A549 (cell line): Measurements from ENCODE around the gene FMO2. TPM values are rescaled to one million over a fixed set of nuclear protein-coding genes. Genes with fewer than 3 reads are reported as not detected.

Experiments
- ATAC-seq, 2 experiments: fragments of 200-7000 bp in 1 of 2; fragments of >200 bp in 1 of 2; cut with Nextera tagmentation in 1 of 2; cut with Tn5 transposase in 1 of 2; 3 replicates each; pipeline versions ENCODE4 v1.8.0 to v1.9.1; 2018 to 2020; ENCODE audit warnings: mild to moderate bottlenecking in 1 of 2, moderate library complexity in 1 of 2
- CTCF ChIA-PET: fragments of 300-600 bp; sonication (Branson Sonifier 250); formaldehyde crosslinking; extraction: SDS; loops from one replicate; lab custom pipeline; 2021; ENCODE audit warnings: antibody characterized with exemption, inconsistent platforms; lab: Yijun Ruan, JAX
- POLR2A ChIA-PET: fragments of 350-600 bp; formaldehyde crosslinking; extraction: SDS; loops from one replicate; lab custom pipeline; 2021; ENCODE audit warnings: antibody characterized with exemption, inconsistent platforms; lab: Yijun Ruan, JAX
- DNase-seq, 2 experiments: peaks; one replicate each; pipeline versions ENCODE4 v3.0.0 to v3.0.0-alpha.2; 2011 to 2016; ENCODE audit warnings: low read depth in 1 of 2, low spot score in 1 of 2
- FAIRE-seq: peaks from 2 replicates; lab custom pipeline; 2011; peaks lifted over from hg19 to GRCh38; lab: Jason Lieb, UNC
- H3K27ac ChIP-seq, 2 experiments: fragments of >200 bp; sonication (Bioruptor Twin); formaldehyde crosslinking; 3 replicates each; pipeline ENCODE4 v1.5.1; 2016 to 2017
- H3K4me1 ChIP-seq: fragments of >200 bp; sonication (Bioruptor Twin); formaldehyde crosslinking; 3 replicates; pipeline ENCODE4 v1.6.1; 2016
- H3K4me2 ChIP-seq: fragments of >200 bp; sonication (Bioruptor Twin); formaldehyde crosslinking; 3 replicates; pipeline ENCODE4 v1.6.1; 2016
- H3K4me3 ChIP-seq: fragments of >200 bp; sonication (Bioruptor Twin); formaldehyde crosslinking; 3 replicates; pipeline ENCODE4 v1.5.1; 2016
- H3K9me3 ChIP-seq: fragments of >200 bp; sonication (Bioruptor Twin); formaldehyde crosslinking; 3 replicates; pipeline ENCODE4 v1.6.1; 2016
- BHLHE40 ChIP-seq: IDR thresholded peaks from 2 replicates; pipeline ENCODE4 v1.6.1; 2012; ENCODE audit warnings: low read depth, low read length, inconsistent platforms
- CBX8 ChIP-seq: fragments of 200-600 bp; sonication (generic); IDR thresholded peaks from 2 replicates; pipeline ENCODE4 v1.6.1; 2016
- EHMT2 ChIP-seq: fragments of 200-600 bp; sonication (generic); IDR thresholded peaks from 2 replicates; pipeline ENCODE4 v1.6.1; 2016; ENCODE audit warnings: antibody characterized with exemption, low read depth, mild to moderate bottlenecking, moderate library complexity
- EP300 ChIP-seq, 2 experiments: fragments of >200 bp; sonication (Bioruptor Twin); formaldehyde crosslinking; IDR thresholded peaks; 2 replicates in 1 of 2; 3 replicates in 1 of 2; pipeline ENCODE4 v1.6.1; 2016 to 2017
- ESRRA ChIP-seq: fragments of 150-350 bp; IDR thresholded peaks from 2 replicates; pipeline ENCODE4 v1.6.1; 2014; ENCODE audit warnings: mild to moderate bottlenecking, low read length, borderline replicate concordance
- FOSB ChIP-seq: fragments of 250-450 bp; sonication (Bioruptor Pico); IDR thresholded peaks from 2 replicates; pipeline ENCODE4 v1.5.0; 2020; ENCODE audit warnings: mild to moderate bottlenecking, moderate library complexity
- FOSL2 ChIP-seq, 2 experiments: fragments of 450-650 bp in 1 of 2; fragments of >200 bp in 1 of 2; sonication (Bioruptor Twin) in 1 of 2; formaldehyde crosslinking; IDR thresholded peaks; 2 replicates each; pipeline versions ENCODE4 v1.5.0 to v1.6.1; 2016 to 2020; ENCODE audit warnings: mild to moderate bottlenecking in 1 of 2, moderate library complexity in 1 of 2
- HDAC2 ChIP-seq: fragments of 200-600 bp; sonication (generic); IDR thresholded peaks from 2 replicates; pipeline ENCODE4 v1.6.1; 2016
- HOXB13 ChIP-seq: fragments of 250-450 bp; sonication (Bioruptor Pico); IDR thresholded peaks from 2 replicates; pipeline ENCODE4 v1.5.0; 2020; ENCODE audit warnings: low read depth, mild to moderate bottlenecking, moderate library complexity
- HOXB5 ChIP-seq: fragments of 250-450 bp; sonication (Bioruptor Pico); IDR thresholded peaks from 2 replicates; pipeline ENCODE4 v1.5.0; 2020; ENCODE audit warnings: mild to moderate bottlenecking, moderate library complexity
- JUNB ChIP-seq: fragments of >200 bp; sonication (Bioruptor Twin); formaldehyde crosslinking; IDR thresholded peaks from 2 replicates; pipeline ENCODE4 v1.6.1; 2016
- KDM5A ChIP-seq: fragments of 200-600 bp; sonication (generic); IDR thresholded peaks from 2 replicates; pipeline ENCODE4 v1.6.1; 2016; ENCODE audit warnings: antibody characterized with exemption, mild to moderate bottlenecking
- MAFK ChIP-seq: fragments of 450-650 bp; IDR thresholded peaks from 2 replicates; pipeline ENCODE4 v1.6.1; 2014; ENCODE audit not compliant: partially characterized antibody
- MAZ ChIP-seq: fragments of 150-350 bp; IDR thresholded peaks from 2 replicates; pipeline ENCODE4 v1.6.1; 2014; ENCODE audit warnings: antibody characterized with exemption, low read depth, low read length, borderline replicate concordance
- MYC ChIP-seq: IDR thresholded peaks from 2 replicates; pipeline ENCODE4 v1.6.1; 2012; ENCODE audit warnings: mild to moderate bottlenecking, inconsistent platforms, low read length, improper control_type of control experiment, borderline replicate concordance
- NFE2L2 ChIP-seq: fragments of 150-350 bp; conservative IDR thresholded peaks from 2 replicates; pipeline ENCODE4 v1.6.1; 2014; ENCODE audit warnings: low read length
- NR3C1 ChIP-seq: fragments of >200 bp; sonication (Bioruptor Twin); formaldehyde crosslinking; IDR thresholded peaks from 3 replicates; pipeline ENCODE4 v1.6.1; 2017
- POLR2AphosphoS2 ChIP-seq: conservative IDR thresholded peaks from 2 replicates; pipeline ENCODE4 v1.6.1; 2012; ENCODE audit warnings: low read length, improper control_type of control experiment, inconsistent platforms
- RAD21 ChIP-seq, 2 experiments: fragments of >200 bp in 1 of 2; sonication (Bioruptor Twin) in 1 of 2; formaldehyde crosslinking in 1 of 2; IDR thresholded peaks in 1 of 2; conservative IDR thresholded peaks in 1 of 2; 2 replicates in 1 of 2; 3 replicates in 1 of 2; pipeline ENCODE4 v1.6.1; 2012 to 2018; ENCODE audit warnings: inconsistent platforms in 1 of 2
- SMC3 ChIP-seq: fragments of >200 bp; sonication (Bioruptor Twin); formaldehyde crosslinking; IDR thresholded peaks from 3 replicates; pipeline ENCODE4 v1.6.1; 2018; ENCODE audit warnings: inconsistent platforms
- ZNF302 ChIP-seq: fragments of 250-450 bp; sonication (Bioruptor Pico); IDR thresholded peaks from 2 replicates; pipeline ENCODE4 v1.9.0; 2021; ENCODE audit warnings: inconsistent platforms, mild to moderate bottlenecking, moderate library complexity
- ZSCAN20 ChIP-seq: fragments of 250-450 bp; sonication (Bioruptor Pico); IDR thresholded peaks from 2 replicates; pipeline ENCODE4 v1.8.0; 2022; ENCODE audit warnings: mild to moderate bottlenecking, moderate library complexity
- WGBS: methylation state at CpG from one replicate; pipeline ENCODE4 v1.1.6; 2017; ENCODE audit errors: missing lambda C conversion rate; 5-methylcytosine and 5-hydroxymethylcytosine counted together
- polyA plus RNA-seq, 4 experiments: library from polyadenylated mRNA; depleted of rRNA in 3 of 4; stranded (reverse); fragments of >200 nt; fragmentation: RNase III in 1 of 4; extraction: RNeasy Plus Mini Kit Qiagen cat#74134 plus additional on column Dnase treatment in 1 of 4; gene quantifications; 2 replicates in 3 of 4; 3 replicates in 1 of 4; pipeline ENCODE4 v1.2.3, GENCODE V29; 2011 to 2017
- TF ChIP-seq, protein P1 (sequence below): fragments of >200 bp; sonication (Bioruptor Twin); formaldehyde crosslinking; IDR thresholded peaks from 2 replicates; pipeline ENCODE4 v1.6.1; 2016
- TF ChIP-seq, protein P2 (sequence below): IDR thresholded peaks from 2 replicates; pipeline ENCODE4 v1.6.1; 2012
- TF ChIP-seq, protein P3 (sequence below): fragments of 150-350 bp; IDR thresholded peaks from 2 replicates; pipeline ENCODE4 v1.6.1; 2014; ENCODE audit warnings: low read depth, mild to moderate bottlenecking, low read length
- TF ChIP-seq, protein P4 (sequence below): fragments of >200 bp; sonication (Bioruptor Twin); formaldehyde crosslinking; IDR thresholded peaks from 3 replicates; pipeline ENCODE4 v1.5.1; 2016
- TF ChIP-seq, protein P5 (sequence below): fragments of 200-600 bp; sonication (generic); IDR thresholded peaks from 2 replicates; pipeline ENCODE4 v1.6.1; 2016; ENCODE audit warnings: antibody characterized with exemption, mild to moderate bottlenecking, moderate library complexity
- TF ChIP-seq, protein P6 (sequence below): IDR thresholded peaks from 2 replicates; pipeline ENCODE4 v1.6.1; 2012; ENCODE audit warnings: low read depth, borderline replicate concordance

The FMO2 gene
- polyA plus RNA-seq, 2 of the 4 experiments (the other 2 are of a cell fraction), result not detected

DNA sequence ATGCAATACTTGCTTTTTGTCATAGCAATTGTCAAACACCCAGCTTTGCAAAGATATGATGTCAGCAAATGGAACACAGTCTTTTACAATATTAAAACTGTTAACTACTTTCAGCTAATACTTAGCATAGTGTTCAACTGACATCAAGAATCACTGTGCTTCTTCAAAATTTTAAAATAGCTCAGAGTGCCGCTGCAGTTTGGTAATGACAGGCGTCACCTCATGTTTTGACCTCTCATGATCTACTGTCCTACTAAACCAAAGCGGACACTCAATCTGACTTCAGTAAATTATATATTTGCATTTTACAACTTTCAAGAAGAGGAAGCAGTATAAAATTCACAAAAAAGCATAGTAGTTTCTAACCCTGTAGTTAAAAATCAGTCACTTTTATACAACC is 65.2 kb downstream of the FMO2 start:
- TF ChIP-seq FOSB, result no peak
- TF ChIP-seq POLR2AphosphoS2, result no peak
- TF ChIP-seq MAFK, result no peak
- no peak for TF ChIP-seq ZNF302 (CRISPR knock-in tag)
- TF ChIP-seq MYC, result no peak
- TF ChIP-seq, protein P1, sequence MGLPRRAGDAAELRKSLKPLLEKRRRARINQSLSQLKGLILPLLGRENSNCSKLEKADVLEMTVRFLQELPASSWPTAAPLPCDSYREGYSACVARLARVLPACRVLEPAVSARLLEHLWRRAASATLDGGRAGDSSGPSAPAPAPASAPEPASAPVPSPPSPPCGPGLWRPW, result no peak
- no peak for TF ChIP-seq ZSCAN20 (CRISPR knock-in tag)
- TF ChIP-seq EHMT2, result no peak
- TF ChIP-seq MAZ, result no peak
- no peak for TF ChIP-seq HOXB5
- TF ChIP-seq, protein P2, sequence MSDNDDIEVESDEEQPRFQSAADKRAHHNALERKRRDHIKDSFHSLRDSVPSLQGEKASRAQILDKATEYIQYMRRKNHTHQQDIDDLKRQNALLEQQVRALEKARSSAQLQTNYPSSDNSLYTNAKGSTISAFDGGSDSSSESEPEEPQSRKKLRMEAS, result no peak
- TF ChIP-seq, protein P3, sequence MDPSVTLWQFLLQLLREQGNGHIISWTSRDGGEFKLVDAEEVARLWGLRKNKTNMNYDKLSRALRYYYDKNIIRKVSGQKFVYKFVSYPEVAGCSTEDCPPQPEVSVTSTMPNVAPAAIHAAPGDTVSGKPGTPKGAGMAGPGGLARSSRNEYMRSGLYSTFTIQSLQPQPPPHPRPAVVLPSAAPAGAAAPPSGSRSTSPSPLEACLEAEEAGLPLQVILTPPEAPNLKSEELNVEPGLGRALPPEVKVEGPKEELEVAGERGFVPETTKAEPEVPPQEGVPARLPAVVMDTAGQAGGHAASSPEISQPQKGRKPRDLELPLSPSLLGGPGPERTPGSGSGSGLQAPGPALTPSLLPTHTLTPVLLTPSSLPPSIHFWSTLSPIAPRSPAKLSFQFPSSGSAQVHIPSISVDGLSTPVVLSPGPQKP, result no peak
- TF ChIP-seq HOXB13 (CRISPR knock-in tag), result no peak
- Histone ChIP-seq H3K4me2 (no peak overlapping the region), H3K27ac (no peak overlapping the region), H3K4me1 (peaks cover under 1% of the 10 kb centered on the region; the same call in 1 of the 3 replicates), H3K4me3 (no peak overlapping the region), H3K9me3 (no peaks in the 10 kb centered on the region)
- no peak for ATAC-seq
- no peak for DNase-seq
- CTCF ChIA-PET, result interaction anchor here (1.2 kb wide), 1 partner anchor 23 kb away, joined by 3 read pairs; no protein-coding TSS in a partner anchor
- POLR2A ChIA-PET, result no interaction called here
- FAIRE-seq, result no peak
- WGBS, result 92% methylated on average over 3 of the region's 3 CpGs

DNA sequence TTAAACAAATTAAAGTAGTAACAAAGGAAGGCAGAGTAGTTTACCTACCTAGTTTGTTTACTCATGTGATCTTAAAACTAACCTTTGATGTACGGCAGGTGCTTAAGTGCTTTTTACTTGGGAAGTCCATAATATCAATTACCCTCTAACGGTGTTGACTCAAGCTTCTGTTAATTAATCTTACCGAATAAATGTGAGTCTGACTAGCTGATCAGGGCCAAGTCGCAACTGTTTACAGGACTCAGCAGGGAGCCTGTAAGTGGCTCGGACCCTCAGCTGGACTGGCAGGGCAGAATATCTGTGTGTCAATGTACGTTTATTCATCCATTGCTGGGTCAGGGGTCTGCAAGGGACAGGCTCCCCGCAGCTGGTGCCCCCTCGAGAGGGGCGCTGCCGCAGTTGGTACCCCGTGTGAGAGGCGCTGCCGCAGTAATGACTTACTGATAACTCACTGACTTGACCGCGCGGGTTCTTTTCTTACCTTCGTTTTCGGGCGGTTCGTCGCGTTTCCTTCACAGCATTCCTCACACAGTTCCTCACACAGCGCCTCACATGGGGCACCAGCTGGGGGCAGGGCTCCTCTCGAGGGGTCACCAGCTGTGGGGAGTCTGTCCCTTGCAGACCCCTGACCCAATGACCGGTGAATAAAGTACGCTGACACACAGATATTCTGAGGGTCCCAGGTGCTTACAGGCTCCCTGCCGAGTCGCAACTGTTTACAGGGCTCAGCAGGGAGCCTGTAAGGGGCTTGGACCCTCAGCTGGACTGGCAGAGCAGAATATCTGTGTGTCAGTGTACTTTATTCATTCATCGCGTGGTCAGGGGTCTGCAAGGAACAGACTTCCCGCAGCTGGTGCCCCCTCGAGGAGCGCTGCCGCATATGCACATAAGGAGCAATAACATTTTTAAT is 66.2 kb downstream of the FMO2 start:
- Histone ChIP-seq H3K4me2 (peak overlapping the region; percentile 94), H3K4me1 (peaks cover 4% of the 10 kb centered on the region; the same call in 1 of the 3 replicates), H3K9me3 (no peaks in the 10 kb centered on the region), H3K4me3 (peak overlapping the region; percentile 56), H3K27ac (peak overlapping the region in 1 of 2 experiments; percentile 65; a peak in 2 of 6 replicates)
- 11% methylated on average over 18 of the region's 34 CpGs for WGBS
- ATAC-seq (peak; percentile 78 to 83), FAIRE-seq (no peak), DNase-seq (peak; percentile 28 to 38)
- CTCF ChIA-PET, result interaction anchor here (0.8 to 1.2 kb wide), 5 partner anchors 10 to 665 kb away, joined by 3 to 5 read pairs (median 4); no protein-coding TSS in a partner anchor
- TF ChIP-seq JUNB (no peak), EHMT2 (no peak), EP300 (IDR thresholded peaks at IDR 0.05) (no peak), HDAC2 (no peak), HOXB13 (CRISPR knock-in tag) (no peak), SMC3 (0 out of 3 replicates have a peak, but pooled peaks have one; percentile 9), RAD21 (conservative IDR thresholded peaks at IDR 0.05 in 1 of 2, IDR thresholded peaks at IDR 0.05 in 1 of 2) (0 out of 5 replicates have a peak, but pooled peaks have one; percentile 6 to 17), MAFK (no peak), FOSL2 (IDR thresholded peaks at IDR 0.05) (no peak), FOSL2 (CRISPR knock-in tag; IDR thresholded peaks at IDR 0.05) (no peak), NFE2L2 (no peak), KDM5A (no peak), NR3C1 (no peak), ESRRA (no peak), CBX8 (peak; percentile 70; the same call in 1 of the 2 replicates), BHLHE40 (no peak), HOXB5 (no peak)
- TF ChIP-seq, protein P4, sequence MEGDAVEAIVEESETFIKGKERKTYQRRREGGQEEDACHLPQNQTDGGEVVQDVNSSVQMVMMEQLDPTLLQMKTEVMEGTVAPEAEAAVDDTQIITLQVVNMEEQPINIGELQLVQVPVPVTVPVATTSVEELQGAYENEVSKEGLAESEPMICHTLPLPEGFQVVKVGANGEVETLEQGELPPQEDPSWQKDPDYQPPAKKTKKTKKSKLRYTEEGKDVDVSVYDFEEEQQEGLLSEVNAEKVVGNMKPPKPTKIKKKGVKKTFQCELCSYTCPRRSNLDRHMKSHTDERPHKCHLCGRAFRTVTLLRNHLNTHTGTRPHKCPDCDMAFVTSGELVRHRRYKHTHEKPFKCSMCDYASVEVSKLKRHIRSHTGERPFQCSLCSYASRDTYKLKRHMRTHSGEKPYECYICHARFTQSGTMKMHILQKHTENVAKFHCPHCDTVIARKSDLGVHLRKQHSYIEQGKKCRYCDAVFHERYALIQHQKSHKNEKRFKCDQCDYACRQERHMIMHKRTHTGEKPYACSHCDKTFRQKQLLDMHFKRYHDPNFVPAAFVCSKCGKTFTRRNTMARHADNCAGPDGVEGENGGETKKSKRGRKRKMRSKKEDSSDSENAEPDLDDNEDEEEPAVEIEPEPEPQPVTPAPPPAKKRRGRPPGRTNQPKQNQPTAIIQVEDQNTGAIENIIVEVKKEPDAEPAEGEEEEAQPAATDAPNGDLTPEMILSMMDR, result peak; percentile 57
- TF ChIP-seq, protein P5, sequence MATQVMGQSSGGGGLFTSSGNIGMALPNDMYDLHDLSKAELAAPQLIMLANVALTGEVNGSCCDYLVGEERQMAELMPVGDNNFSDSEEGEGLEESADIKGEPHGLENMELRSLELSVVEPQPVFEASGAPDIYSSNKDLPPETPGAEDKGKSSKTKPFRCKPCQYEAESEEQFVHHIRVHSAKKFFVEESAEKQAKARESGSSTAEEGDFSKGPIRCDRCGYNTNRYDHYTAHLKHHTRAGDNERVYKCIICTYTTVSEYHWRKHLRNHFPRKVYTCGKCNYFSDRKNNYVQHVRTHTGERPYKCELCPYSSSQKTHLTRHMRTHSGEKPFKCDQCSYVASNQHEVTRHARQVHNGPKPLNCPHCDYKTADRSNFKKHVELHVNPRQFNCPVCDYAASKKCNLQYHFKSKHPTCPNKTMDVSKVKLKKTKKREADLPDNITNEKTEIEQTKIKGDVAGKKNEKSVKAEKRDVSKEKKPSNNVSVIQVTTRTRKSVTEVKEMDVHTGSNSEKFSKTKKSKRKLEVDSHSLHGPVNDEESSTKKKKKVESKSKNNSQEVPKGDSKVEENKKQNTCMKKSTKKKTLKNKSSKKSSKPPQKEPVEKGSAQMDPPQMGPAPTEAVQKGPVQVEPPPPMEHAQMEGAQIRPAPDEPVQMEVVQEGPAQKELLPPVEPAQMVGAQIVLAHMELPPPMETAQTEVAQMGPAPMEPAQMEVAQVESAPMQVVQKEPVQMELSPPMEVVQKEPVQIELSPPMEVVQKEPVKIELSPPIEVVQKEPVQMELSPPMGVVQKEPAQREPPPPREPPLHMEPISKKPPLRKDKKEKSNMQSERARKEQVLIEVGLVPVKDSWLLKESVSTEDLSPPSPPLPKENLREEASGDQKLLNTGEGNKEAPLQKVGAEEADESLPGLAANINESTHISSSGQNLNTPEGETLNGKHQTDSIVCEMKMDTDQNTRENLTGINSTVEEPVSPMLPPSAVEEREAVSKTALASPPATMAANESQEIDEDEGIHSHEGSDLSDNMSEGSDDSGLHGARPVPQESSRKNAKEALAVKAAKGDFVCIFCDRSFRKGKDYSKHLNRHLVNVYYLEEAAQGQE, result no peak
- TF ChIP-seq, protein P6, sequence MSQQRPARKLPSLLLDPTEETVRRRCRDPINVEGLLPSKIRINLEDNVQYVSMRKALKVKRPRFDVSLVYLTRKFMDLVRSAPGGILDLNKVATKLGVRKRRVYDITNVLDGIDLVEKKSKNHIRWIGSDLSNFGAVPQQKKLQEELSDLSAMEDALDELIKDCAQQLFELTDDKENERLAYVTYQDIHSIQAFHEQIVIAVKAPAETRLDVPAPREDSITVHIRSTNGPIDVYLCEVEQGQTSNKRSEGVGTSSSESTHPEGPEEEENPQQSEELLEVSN, result no peak
- POLR2A ChIA-PET, result no interaction called here
